Activated naive CD4-positive, alpha-beta T cell treated with anti-CD3 and anti-CD28 coated beads, Interleukin-2, amount 50 U/mL, for 72 hours (primary cell): ENCODE data around the gene MSMB. TPM values are rescaled to one million over a fixed set of nuclear protein-coding genes. Genes with fewer than 3 reads are reported as not detected.
"Not testable (repeated sequence)": the region's sequence is repeated elsewhere in the genome, so short reads cannot be mapped to it uniquely, and the experiment has no call there.

Experiments
- ATAC-seq, 2 donors: fragments of 150-1000 bp; cut with Tn5 transposase; 2 replicates each; pipeline ENCODE4 v1.10.0; 2021; ENCODE audit warnings: mild to moderate bottlenecking in 2 of 2, moderate library complexity in 2 of 2
- DNase-seq, 2 donors: peaks; one replicate each; pipeline ENCODE4 v3.0.0; 2021 to 2022; ENCODE audit warnings: low spot score in 2 of 2
- H3K27ac Mint-ChIP-seq, 2 donors: one replicate each; pipeline ENCODE4 v1.8.0; 2022; ENCODE audit warnings: mild to moderate bottlenecking in 2 of 2, mixed read lengths in 2 of 2
- H3K36me3 Mint-ChIP-seq, 2 donors: one replicate each; pipeline ENCODE4 v1.8.0; 2022; ENCODE audit warnings: mixed read lengths in 2 of 2
- H3K9me3 Mint-ChIP-seq, 2 donors: one replicate each; pipeline ENCODE4 v1.8.0; 2022; ENCODE audit warnings: mixed read lengths in 2 of 2
- total RNA-seq, 2 donors: library from RNA; stranded (reverse); gene quantifications; one replicate each; pipeline ENCODE4 v1.2.3, GENCODE V29; 2022

MSMB gene
- total RNA-seq, 2 donors from 2014 or later = not detected

GRCh38 chr10:46002916-46003693 lies 43.0 kb downstream of the MSMB start:
- H3K9me3 Mint-ChIP-seq = no peaks in the 10 kb centered on the region
- H3K27ac Mint-ChIP-seq = peak overlapping the region in 1 of 2 donors; percentile 75
- peaks cover 14 to 42% of the 10 kb centered on the region in 2 donors for H3K36me3 Mint-ChIP-seq
- ATAC-seq (no peak), DNase-seq (no peak)

DNA sequence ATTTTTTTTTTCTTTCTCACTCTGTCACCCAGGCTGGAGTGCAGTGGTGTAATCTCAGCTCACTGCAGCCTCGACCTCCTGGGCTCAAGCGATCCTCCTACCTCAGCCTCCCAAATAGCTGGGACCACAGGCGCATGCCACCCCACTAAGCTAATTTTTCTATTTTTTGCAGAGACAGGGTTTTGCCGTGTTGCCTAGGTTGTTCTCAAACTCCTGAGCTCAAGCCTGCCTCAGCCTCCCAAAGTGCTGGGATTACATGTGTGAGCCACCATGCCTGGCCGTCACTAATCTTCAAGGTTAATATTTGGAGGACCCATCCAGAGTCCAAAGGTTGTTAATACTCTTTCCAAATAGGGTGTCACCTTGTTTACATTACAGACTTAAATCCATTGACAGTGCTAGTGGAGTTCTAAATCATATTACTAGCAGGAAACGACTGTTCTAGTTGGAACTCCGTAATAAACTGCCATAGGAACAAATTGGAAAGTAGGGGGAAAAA lies 43.8 kb downstream of the MSMB start:
- H3K36me3 Mint-ChIP-seq = peaks cover 19 to 46% of the 10 kb centered on the region in 2 donors
- not testable (repeated sequence) for H3K9me3 Mint-ChIP-seq, ATAC-seq, DNase-seq
- H3K27ac Mint-ChIP-seq = peak overlapping the region; percentile 39 to 71

DNA sequence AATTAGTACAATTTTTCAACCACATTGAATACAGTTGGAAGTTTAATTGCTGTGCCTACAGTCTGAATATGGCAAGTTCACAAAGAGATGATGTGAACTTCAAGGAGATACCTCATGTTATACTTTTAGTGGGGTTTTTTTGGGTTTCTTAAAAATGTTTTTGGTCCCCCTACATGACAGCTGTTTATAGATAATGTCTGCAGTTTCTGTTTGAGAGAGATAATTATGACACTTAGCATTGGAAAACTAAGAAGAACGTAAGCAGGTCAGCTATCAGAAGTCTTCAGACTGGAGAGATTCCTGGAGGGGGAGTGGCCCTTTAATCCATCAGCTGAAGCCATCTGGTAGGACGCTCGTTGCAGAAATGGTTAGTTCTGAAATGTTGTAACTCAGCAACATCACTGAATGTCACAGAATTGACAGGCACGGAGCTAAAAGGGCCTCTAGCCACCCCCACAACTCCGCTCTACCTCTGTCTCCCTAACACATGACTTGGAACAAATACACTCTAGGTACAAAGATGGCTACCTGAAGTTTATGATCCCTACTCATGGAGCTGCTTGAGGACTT lies 44.8 kb downstream of the MSMB start:
- Mint-ChIP-seq H3K9me3 (no peaks in the 10 kb centered on the region), H3K36me3 (peaks cover 22 to 50% of the 10 kb centered on the region in 2 donors), H3K27ac (no peak overlapping the region)
- DNase-seq (no peak), ATAC-seq (no peak)

DNA sequence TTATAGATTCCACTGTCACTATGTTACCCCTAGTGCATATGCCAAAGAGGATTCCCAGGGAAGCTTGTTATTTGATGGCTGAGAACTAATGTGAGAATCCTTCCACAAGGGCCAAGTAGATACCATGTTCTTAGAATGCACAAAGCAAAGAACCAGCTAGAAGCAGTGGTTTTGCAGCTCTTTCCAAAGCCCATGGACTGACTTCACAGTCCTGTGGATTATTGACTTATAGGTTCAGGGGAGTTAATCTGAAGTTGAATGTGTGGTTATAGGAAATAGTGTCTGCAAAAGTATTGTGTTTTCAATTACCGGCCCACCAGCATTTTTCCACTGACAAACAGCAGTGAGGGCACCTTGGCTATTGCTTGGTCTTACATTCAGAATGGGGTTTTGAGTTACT lies 45.5 kb downstream of the MSMB start:
- H3K9me3 Mint-ChIP-seq = no peaks in the 10 kb centered on the region
- DNase-seq = no peak
- no peak overlapping the region for H3K27ac Mint-ChIP-seq
- peaks cover 22 to 50% of the 10 kb centered on the region in 2 donors for H3K36me3 Mint-ChIP-seq
- ATAC-seq = no peak

- not testable (repeated sequence) for ATAC-seq, H3K9me3 Mint-ChIP-seq, H3K27ac Mint-ChIP-seq, DNase-seq
- H3K36me3 Mint-ChIP-seq = peaks cover 22 to 50% of the 10 kb centered on the region in 2 donors
These were observed 46.1 kb downstream of the MSMB start for GRCh38 chr10:45999955-46000354.

GRCh38 chr10:45997994-45998763 lies 47.9 kb downstream of the MSMB start:
- Mint-ChIP-seq H3K36me3 (peaks cover 22 to 45% of the 10 kb centered on the region in 2 donors), H3K27ac (no peak overlapping the region)
- ATAC-seq = no peak

GRCh38 chr10:45997557-45997956 lies 48.5 kb downstream of the MSMB start:
- DNase-seq (no peak), ATAC-seq (no peak)
- Mint-ChIP-seq H3K36me3 (peaks cover 22 to 43% of the 10 kb centered on the region in 2 donors), H3K27ac (peak overlapping the region; percentile 35 to 91), H3K9me3 (no peaks in the 10 kb centered on the region)

More at GRCh38 chr10:45997994-45998763, 47.9 kb downstream of the MSMB start:
- H3K9me3 Mint-ChIP-seq = no peaks in the 10 kb centered on the region
- no peak for DNase-seq

DNA sequence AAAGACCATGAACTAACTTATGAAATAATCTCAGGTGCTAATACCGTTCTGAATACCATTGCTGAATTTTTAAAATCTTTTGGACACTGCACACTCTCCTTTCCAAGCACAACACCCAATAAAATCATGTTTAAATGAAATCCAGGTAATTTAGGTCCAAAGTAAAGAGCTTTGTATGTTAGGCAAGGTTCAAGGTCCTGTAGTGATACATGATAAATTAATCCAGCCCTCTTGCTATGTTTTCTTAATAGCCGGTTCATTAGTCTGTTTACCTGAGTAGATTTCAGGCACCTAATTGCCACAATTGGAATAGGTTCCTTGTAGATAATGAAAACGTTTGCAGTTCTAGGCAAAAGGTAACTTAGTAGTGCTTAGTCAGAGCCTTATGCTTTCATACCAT lies 60.5 kb downstream of the MSMB start:
- H3K27ac Mint-ChIP-seq, DNase-seq, H3K36me3 Mint-ChIP-seq, ATAC-seq, H3K9me3 Mint-ChIP-seq: not testable (repeated sequence)

GRCh38 chr10:45984473-45984872 lies 61.6 kb downstream of the MSMB start:
- H3K36me3 Mint-ChIP-seq, H3K9me3 Mint-ChIP-seq, H3K27ac Mint-ChIP-seq, ATAC-seq, DNase-seq: not testable (repeated sequence)

DNA sequence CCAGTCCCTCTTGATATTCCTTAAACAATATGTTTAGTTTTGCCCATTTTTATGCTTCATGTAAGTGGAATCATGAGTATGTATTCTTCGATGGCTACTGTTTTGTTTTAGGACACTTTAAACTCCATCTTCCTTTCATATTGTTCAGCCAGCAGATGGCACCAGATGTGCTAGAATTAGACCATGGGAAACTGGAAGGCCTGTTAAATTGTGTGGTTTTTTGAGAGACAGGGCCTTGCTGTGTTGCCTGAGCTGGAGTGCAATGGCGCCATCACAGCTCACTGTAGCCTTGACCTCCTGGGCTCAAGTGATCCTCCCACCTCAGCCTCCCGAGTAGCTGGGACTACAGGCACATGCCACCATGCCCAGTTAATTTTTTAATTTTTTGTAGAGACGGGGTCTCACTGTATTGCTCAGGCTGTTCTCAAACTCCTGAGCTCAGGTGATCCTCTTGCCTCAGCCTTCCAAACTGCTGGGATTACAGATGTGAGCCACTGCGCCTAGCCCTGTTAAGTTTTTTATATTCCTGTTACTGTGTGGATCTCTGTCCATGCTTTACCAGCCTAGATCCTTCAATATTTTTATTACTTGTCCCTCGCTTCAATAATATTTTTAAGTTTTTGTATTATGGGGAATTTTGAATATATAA lies 62.4 kb downstream of the MSMB start:
- H3K36me3 Mint-ChIP-seq, H3K9me3 Mint-ChIP-seq: not testable (repeated sequence)
- ATAC-seq (peak in 1 of 2 donors; percentile 73), DNase-seq (peak in 1 of 2 donors; percentile 27)
- peak overlapping the region in 1 of 2 donors; percentile 65 for H3K27ac Mint-ChIP-seq

Other genes starting within 250 kb of the MSMB start
- gene AGAP4, start 198.8 kb downstream of the MSMB start, total RNA-seq = 10 to 100 TPM; 15.5 to 16.3 TPM
- 10 to 100 TPM; 49.6 to 70.6 TPM for gene TIMM23, start 73.8 kb downstream of the MSMB start, total RNA-seq
- gene NCOA4, start 15.6 kb downstream of the MSMB start, total RNA-seq = 100 to 1,000 TPM in 1 of 2 donors, 10 to 100 TPM in 1; 90.0 to 128 TPM
- gene ANTXRL, start 240.7 kb upstream of the MSMB start, total RNA-seq = not detected